Neural progenitor cell (in vitro differentiated cells): ENCODE results near the gene USP7. TPM values are rescaled to one million over a fixed set of nuclear protein-coding genes. Genes with fewer than 3 reads are reported as not detected.

Experiments used
- DNase-seq: peaks from one replicate; pipeline ENCODE4 v3.0.0-alpha.2; 2016; ENCODE audit warnings: low spot score
- H2AFZ ChIP-seq: fragments of 200-600 bp; sonication (generic); replicated peaks from 2 replicates; pipeline ENCODE4 v1.6.1; 2016; ENCODE audit warnings: antibody characterized with exemption
- H3F3A ChIP-seq: fragments of 200-600 bp; sonication (generic); 2 replicates; pipeline ENCODE4 v1.6.1; 2016; ENCODE audit warnings: antibody characterized with exemption, low read depth
- H3K27ac ChIP-seq: fragments of 200-600 bp; sonication (generic); 2 replicates; pipeline ENCODE4 v1.5.1; 2016; ENCODE audit warnings: mild to moderate bottlenecking
- H3K27me3 ChIP-seq: fragments of 200-600 bp; sonication (generic); 2 replicates; pipeline ENCODE4 v1.6.1; 2016; ENCODE audit warnings: mild to moderate bottlenecking, moderate library complexity
- H3K36me3 ChIP-seq: fragments of 200-600 bp; sonication (generic); 2 replicates; pipeline ENCODE4 v1.5.1; 2016
- H3K4me1 ChIP-seq: fragments of 200-600 bp; sonication (generic); 2 replicates; pipeline ENCODE4 v1.6.1; 2016; ENCODE audit warnings: mixed run types
- H3K4me2 ChIP-seq: fragments of 200-600 bp; sonication (generic); 2 replicates; pipeline ENCODE4 v1.6.1; 2016
- H3K4me3 ChIP-seq: fragments of 200-600 bp; sonication (generic); 2 replicates; pipeline ENCODE4 v1.5.1; 2016
- H3K79me2 ChIP-seq: fragments of 200-600 bp; sonication (generic); 2 replicates; pipeline ENCODE4 v1.6.1; 2016; ENCODE audit warnings: low read depth
- H3K9ac ChIP-seq: fragments of 200-600 bp; sonication (generic); 2 replicates; pipeline ENCODE4 v1.6.1; 2016
- H3K9me3 ChIP-seq: fragments of 200-600 bp; sonication (generic); 2 replicates; pipeline ENCODE4 v1.5.1; 2016; ENCODE audit warnings: low read depth
- H4K20me1 ChIP-seq: fragments of 200-600 bp; sonication (generic); 2 replicates; pipeline ENCODE4 v1.6.1; 2016; ENCODE audit warnings: low read depth
- H3K27ac Mint-ChIP-seq: 3 replicates; pipeline ENCODE4 v1.8.0; 2021; ENCODE audit warnings: mixed read lengths
- H3K27me3 Mint-ChIP-seq: 2 replicates; pipeline ENCODE4 v1.8.0; 2022; ENCODE audit warnings: low read depth, mild to moderate bottlenecking, inconsistent platforms, moderate library complexity, mixed read lengths; ENCODE audit not compliant: insufficient read depth
- H3K36me3 Mint-ChIP-seq: 3 replicates; pipeline ENCODE4 v1.8.0; 2021; ENCODE audit warnings: mixed read lengths
- H3K4me1 Mint-ChIP-seq: 3 replicates; pipeline ENCODE4 v1.8.0; 2021; ENCODE audit warnings: mixed read lengths
- H3K4me3 Mint-ChIP-seq: 3 replicates; pipeline ENCODE4 v1.8.0; 2021; ENCODE audit warnings: mild to moderate bottlenecking, moderate library complexity, mixed read lengths
- H3K9me3 Mint-ChIP-seq: 3 replicates; pipeline ENCODE4 v1.8.0; 2020; ENCODE audit warnings: mixed read lengths
- CTCF ChIP-seq: fragments of 200-600 bp; sonication (generic); IDR thresholded peaks from 2 replicates; pipeline ENCODE4 v1.5.1; 2017; ENCODE audit warnings: antibody characterized with exemption, mild to moderate bottlenecking
- EZH2 ChIP-seq: fragments of 200-600 bp; sonication (generic); IDR thresholded peaks from 2 replicates; pipeline ENCODE4 v1.6.1; 2017; ENCODE audit warnings: antibody characterized with exemption, mild to moderate bottlenecking, moderate library complexity
- EZH2phosphoT487 ChIP-seq: fragments of 200-600 bp; sonication (generic); IDR thresholded peaks from 2 replicates; pipeline ENCODE4 v1.6.1; 2017; ENCODE audit warnings: antibody characterized with exemption
- total RNA-seq: library from RNA; depleted of rRNA; stranded (reverse); fragments of >200 nt; gene quantifications from 2 replicates; pipeline ENCODE4 v1.2.3, GENCODE V29; 2015; ENCODE audit warnings: low replicate concordance

The USP7 gene
- total RNA-seq, 1 donor from 2014 or later = 90.3 TPM

- Mint-ChIP-seq H3K27ac (peak overlapping the region; percentile 57), H3K9me3 (no peaks in the 10 kb centered on the region), H3K27me3 (peaks cover 5% of the 10 kb centered on the region), H3K4me3 (no peak overlapping the region), H3K4me1 (peaks cover 16% of the 10 kb centered on the region), H3K36me3 (peaks cover 34% of the 10 kb centered on the region)
- Histone ChIP-seq H3F3A (peaks cover 19% of the 10 kb centered on the region), H2AFZ (no peak overlapping the region), H3K79me2 (no peaks in the 10 kb centered on the region), H3K27ac (no peak overlapping the region), H3K4me3 (no peak overlapping the region), H3K9ac (no peak overlapping the region), H3K4me2 (no peak overlapping the region), H3K4me1 (no peaks in the 10 kb centered on the region), H4K20me1 (peaks cover 38% of the 10 kb centered on the region), H3K27me3 (no peaks in the 10 kb centered on the region), H3K36me3 (no peaks in the 10 kb centered on the region), H3K9me3 (no peaks in the 10 kb centered on the region)
- DNase-seq = no peak
- no peak for TF ChIP-seq EZH2
- TF ChIP-seq CTCF = no peak
- no peak for TF ChIP-seq EZH2phosphoT487
These were observed 111.2 kb downstream of the USP7 start for GRCh38 chr16:8852534-8852933.

- Histone ChIP-seq H3K79me2 (no peaks in the 10 kb centered on the region), H3K4me2 (no peak overlapping the region), H4K20me1 (peaks cover 38% of the 10 kb centered on the region), H3K4me3 (no peak overlapping the region), H3K9ac (no peak overlapping the region), H3K36me3 (no peaks in the 10 kb centered on the region), H3K9me3 (no peaks in the 10 kb centered on the region), H3F3A (peaks cover 21% of the 10 kb centered on the region), H3K27ac (no peak overlapping the region), H2AFZ (no peak overlapping the region), H3K4me1 (no peaks in the 10 kb centered on the region), H3K27me3 (no peaks in the 10 kb centered on the region)
- no peak for DNase-seq
- H3K4me3 Mint-ChIP-seq = no peak overlapping the region
- H3K9me3 Mint-ChIP-seq = no peaks in the 10 kb centered on the region
- peaks cover 5% of the 10 kb centered on the region for H3K27me3 Mint-ChIP-seq
- no peak for TF ChIP-seq CTCF
- TF ChIP-seq EZH2phosphoT487 = no peak
- TF ChIP-seq EZH2 = no peak
- peaks cover 36% of the 10 kb centered on the region for H3K36me3 Mint-ChIP-seq
- no peak overlapping the region for H3K27ac Mint-ChIP-seq
- H3K4me1 Mint-ChIP-seq = peaks cover 16% of the 10 kb centered on the region
These were observed 111.8 kb downstream of the USP7 start for GRCh38 chr16:8851761-8852403.

DNA sequence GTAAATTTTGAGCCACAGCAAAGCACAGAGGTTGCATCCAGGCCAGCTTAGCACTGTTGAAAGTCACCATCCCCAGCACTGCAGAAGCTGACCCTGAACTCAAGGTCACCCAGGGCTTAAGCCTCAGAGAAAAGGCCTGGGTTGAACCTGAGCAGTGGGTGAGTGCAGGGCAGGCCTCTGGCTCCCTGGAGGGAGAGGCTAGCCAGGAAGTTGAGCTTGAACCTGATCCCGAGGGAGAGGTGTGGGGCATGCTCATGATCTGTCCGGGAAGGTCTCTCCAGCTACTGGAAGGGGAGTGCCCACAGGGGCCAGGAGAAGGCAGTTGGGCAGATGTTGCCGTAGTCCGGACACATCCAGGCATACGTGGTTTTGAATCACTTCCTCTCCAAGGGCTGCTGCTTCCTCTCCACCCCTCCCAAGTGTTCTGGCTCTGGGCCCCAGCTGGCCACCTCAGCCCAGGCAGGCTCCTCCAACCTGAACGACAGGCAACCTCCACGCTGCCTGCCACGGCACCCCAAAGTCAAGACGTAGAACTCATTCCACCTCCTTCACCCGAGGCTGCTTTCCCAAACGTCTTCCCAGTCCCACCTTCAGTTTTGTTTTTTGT lies 113.3 kb downstream of the USP7 start:
- Histone ChIP-seq H3K27me3 (no peaks in the 10 kb centered on the region), H3K36me3 (no peaks in the 10 kb centered on the region), H3K79me2 (peaks cover 14% of the 10 kb centered on the region), H3F3A (peaks cover 23% of the 10 kb centered on the region), H3K27ac (no peak overlapping the region), H3K9me3 (no peaks in the 10 kb centered on the region), H3K4me1 (no peaks in the 10 kb centered on the region), H3K4me3 (no peak overlapping the region), H4K20me1 (peaks cover 28% of the 10 kb centered on the region), H2AFZ (no peak overlapping the region), H3K4me2 (no peak overlapping the region), H3K9ac (no peak overlapping the region)
- Mint-ChIP-seq H3K4me3 (no peak overlapping the region), H3K4me1 (peaks cover 16% of the 10 kb centered on the region), H3K27me3 (peaks cover 7% of the 10 kb centered on the region), H3K36me3 (peaks cover 31% of the 10 kb centered on the region), H3K9me3 (no peaks in the 10 kb centered on the region), H3K27ac (no peak overlapping the region)
- DNase-seq = no peak
- TF ChIP-seq CTCF (no peak), EZH2phosphoT487 (no peak), EZH2 (no peak)
